HCT116 (cell line): ENCODE measurements around the gene ASCL5. TPM values are rescaled to one million over a fixed set of nuclear protein-coding genes. Genes with fewer than 3 reads are reported as not detected.
A peak's percentile ranks its signal among the peaks of the same experiment; 100 is the strongest.

ENCODE experiments used
- ATAC-seq: fragments of 200-7000 bp; cut with Tn5 transposase; 2 replicates; pipeline ENCODE4 v1.9.1; 2020; ENCODE audit warnings: mild to moderate bottlenecking, moderate library complexity
- BruUV-seq: library from RNA; stranded (reverse); fragments of 400-500 nt; replicated peaks from 2 replicates; lab custom pipeline; 2021; lab: Mats Ljungman, UMichigan
- CTCF ChIA-PET: fragments of 300-600 bp; sonication (Branson Sonifier 250); formaldehyde crosslinking; loops from one replicate; lab custom pipeline; 2021; ENCODE audit warnings: antibody characterized with exemption; lab: Charles Lee
- POLR2A ChIA-PET: fragments of 300-600, 350-600 bp; sonication (Branson Sonifier 250); formaldehyde crosslinking; loops from one replicate; lab custom pipeline; 2021; ENCODE audit warnings: antibody characterized with exemption; lab: Charles Lee
- RAD21 ChIA-PET, 2 experiments: fragments of 300-600 bp; sonication (Branson Sonifier 250); formaldehyde crosslinking; loops; one replicate each; lab custom pipeline; 2023; ENCODE audit warnings: low total read pairs in 2 of 2; ENCODE audit not compliant: uncharacterized antibody in 2 of 2, unreplicated experiment in 2 of 2, low non-redundant PET in 1 of 2; lab: Charles Lee
- DNase-seq: peaks from one replicate; pipeline ENCODE4 v3.0.0-alpha.2; 2010; ENCODE audit warnings: low read depth, low spot score
- H2AFZ ChIP-seq: fragments of 200-600 bp; shearing (Covaris generic), sonication (generic); 2 replicates; pipeline ENCODE4 v1.6.1; 2017; ENCODE audit warnings: low read depth, mixed run types, mixed read lengths, antibody characterized with exemption, low read length; ENCODE audit not compliant: poor library complexity, severe bottlenecking
- H3K27ac ChIP-seq: 2 replicates; pipeline ENCODE4 v1.5.1; 2012; ENCODE audit warnings: low read depth, low read length
- H3K27me3 ChIP-seq: fragments of 200-600 bp; sonication (generic); 2 replicates; pipeline ENCODE4 v1.6.1; 2016; ENCODE audit warnings: mixed run types, low read length, mixed read lengths; ENCODE audit not compliant: insufficient read depth
- H3K36me3 ChIP-seq, 2 experiments: fragments of 200-500 bp in 1 of 2; fragments of 200-600 bp in 1 of 2; sonication (Bioruptor generic) in 1 of 2; sonication (generic) in 1 of 2; 2 replicates each; pipeline versions ENCODE4 v1.5.1 to v1.6.1; 2014 to 2016; ENCODE audit warnings: low read length in 2 of 2, inconsistent platforms in 1 of 2, mixed read lengths in 1 of 2, mixed run types in 1 of 2; ENCODE audit not compliant: insufficient read depth in 2 of 2, control insufficient read depth in 1 of 2
- H3K4me1 ChIP-seq, 2 experiments: fragments of 200-600 bp in 1 of 2; sonication (generic) in 1 of 2; 2 replicates each; pipeline versions ENCODE4 v1.5.1 to v1.6.1; 2012 to 2017; ENCODE audit warnings: low read length in 2 of 2, inconsistent platforms in 1 of 2, mild to moderate bottlenecking in 1 of 2, mixed read lengths in 1 of 2, mixed run types in 1 of 2, moderate library complexity in 1 of 2; ENCODE audit not compliant: insufficient read depth in 2 of 2, control insufficient read depth in 1 of 2
- H3K4me2 ChIP-seq: fragments of 200-600 bp; sonication (generic); 2 replicates; pipeline ENCODE4 v1.6.1; 2017; ENCODE audit warnings: mixed run types, low read length, mixed read lengths
- H3K4me3 ChIP-seq, 2 experiments: fragments of 200-600 bp in 1 of 2; sonication (generic) in 1 of 2; replicated peaks in 1 of 2; 2 replicates each; pipeline ENCODE4 v1.5.1; 2011 to 2016; ENCODE audit warnings: low read length in 2 of 2, control low read depth in 1 of 2, low read depth in 1 of 2, mild to moderate bottlenecking in 1 of 2, mixed read lengths in 1 of 2, mixed run types in 1 of 2
- H3K79me2 ChIP-seq: fragments of 200-600 bp; sonication (generic); 2 replicates; pipeline ENCODE4 v1.6.1; 2017; ENCODE audit warnings: mild to moderate bottlenecking, mixed run types, low read length, moderate library complexity, mixed read lengths; ENCODE audit not compliant: insufficient read depth
- H3K9ac ChIP-seq: fragments of 200-600 bp; sonication (generic); 2 replicates; pipeline ENCODE4 v1.6.1; 2016; ENCODE audit warnings: low read length, mixed read lengths
- H3K9me2 ChIP-seq: fragments of 200-600 bp; sonication (generic), shearing (Covaris generic); 2 replicates; pipeline ENCODE4 v1.6.1; 2017; ENCODE audit warnings: mixed run types, mild to moderate bottlenecking, moderate library complexity; ENCODE audit not compliant: insufficient read depth
- H3K9me3 ChIP-seq, 2 experiments: fragments of 200-500 bp in 1 of 2; fragments of 200-600 bp in 1 of 2; sonication (Bioruptor generic) in 1 of 2; sonication (generic) in 1 of 2; 2 replicates each; pipeline ENCODE4 v1.6.1; 2014 to 2017; ENCODE audit warnings: low read length in 2 of 2, mixed read lengths in 2 of 2, inconsistent platforms in 1 of 2, low read depth in 1 of 2, mild to moderate bottlenecking in 1 of 2, mixed run types in 1 of 2, moderate library complexity in 1 of 2; ENCODE audit not compliant: control insufficient read depth in 1 of 2, insufficient read depth in 1 of 2
- H4K20me1 ChIP-seq: fragments of 200-600 bp; sonication (generic), shearing (Covaris generic); 2 replicates; pipeline ENCODE4 v1.6.1; 2017; ENCODE audit warnings: mixed run types, mild to moderate bottlenecking, moderate library complexity; ENCODE audit not compliant: insufficient read depth
- EZH2phosphoT487 ChIP-seq: fragments of 200-600 bp; IDR thresholded peaks from 2 replicates; pipeline ENCODE4 v1.6.1; 2018; ENCODE audit warnings: antibody characterized with exemption, borderline replicate concordance
- JUND ChIP-seq: IDR thresholded peaks from 2 replicates; pipeline ENCODE4 v1.6.1; 2012
- POLR2AphosphoS5 ChIP-seq: IDR thresholded peaks from 2 replicates; pipeline ENCODE4 v1.6.1; 2011; ENCODE audit warnings: mild to moderate bottlenecking, low read depth, low read length, moderate library complexity
- SRF ChIP-seq: IDR thresholded peaks from 2 replicates; pipeline ENCODE4 v1.6.1; 2012; ENCODE audit warnings: low read depth
- ZBTB33 ChIP-seq: IDR thresholded peaks from 2 replicates; pipeline ENCODE4 v1.6.1; 2011; ENCODE audit warnings: mild to moderate bottlenecking, low read length, moderate library complexity; ENCODE audit not compliant: insufficient replicate concordance; ENCODE audit errors: extremely low read depth
- intact Hi-C: fragments of 100-400 bp; cut with micrococcal nuclease; formaldehyde crosslinking; loops from 2 replicates; pipeline ENCODE4 v1.10.0; 2022
- total RNA-seq: library from RNA; stranded (reverse); gene quantifications from one replicate; pipeline ENCODE4 v1.2.1, GENCODE V29; 2021; ENCODE audit not compliant: unreplicated experiment
- TF ChIP-seq, protein P1 (sequence below): IDR thresholded peaks from 2 replicates; pipeline ENCODE4 v1.6.1; 2012
- TF ChIP-seq, protein P2 (sequence below), 3 experiments: fragments of 200-600 bp in 1 of 3; sonication (generic) in 1 of 3; IDR thresholded peaks in 2 of 3; conservative IDR thresholded peaks in 1 of 3; 2 replicates each; pipeline ENCODE4 v1.5.1; 2012 to 2017; ENCODE audit warnings: low read depth in 2 of 3, low read length in 2 of 3, antibody characterized with exemption in 1 of 3, borderline replicate concordance in 1 of 3, control low read depth in 1 of 3, mild to moderate bottlenecking in 1 of 3, mixed read lengths in 1 of 3, mixed run types in 1 of 3, moderate library complexity in 1 of 3; ENCODE audit not compliant: insufficient read depth in 1 of 3

ASCL5 gene
- total RNA-seq, 1 experiment from 2014 or later: 0.15 TPM

GRCh38 chr1:201069636-201070035 is 57.3 kb downstream of the ASCL5 start:
- BruUV-seq: no TSS peak
- TF ChIP-seq JUND (no peak), POLR2AphosphoS5 (no peak), EZH2phosphoT487 (no peak), ZBTB33 (no peak), SRF (no peak)
- TF ChIP-seq, protein P1, sequence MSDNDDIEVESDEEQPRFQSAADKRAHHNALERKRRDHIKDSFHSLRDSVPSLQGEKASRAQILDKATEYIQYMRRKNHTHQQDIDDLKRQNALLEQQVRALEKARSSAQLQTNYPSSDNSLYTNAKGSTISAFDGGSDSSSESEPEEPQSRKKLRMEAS: no peak
- TF ChIP-seq, protein P2, sequence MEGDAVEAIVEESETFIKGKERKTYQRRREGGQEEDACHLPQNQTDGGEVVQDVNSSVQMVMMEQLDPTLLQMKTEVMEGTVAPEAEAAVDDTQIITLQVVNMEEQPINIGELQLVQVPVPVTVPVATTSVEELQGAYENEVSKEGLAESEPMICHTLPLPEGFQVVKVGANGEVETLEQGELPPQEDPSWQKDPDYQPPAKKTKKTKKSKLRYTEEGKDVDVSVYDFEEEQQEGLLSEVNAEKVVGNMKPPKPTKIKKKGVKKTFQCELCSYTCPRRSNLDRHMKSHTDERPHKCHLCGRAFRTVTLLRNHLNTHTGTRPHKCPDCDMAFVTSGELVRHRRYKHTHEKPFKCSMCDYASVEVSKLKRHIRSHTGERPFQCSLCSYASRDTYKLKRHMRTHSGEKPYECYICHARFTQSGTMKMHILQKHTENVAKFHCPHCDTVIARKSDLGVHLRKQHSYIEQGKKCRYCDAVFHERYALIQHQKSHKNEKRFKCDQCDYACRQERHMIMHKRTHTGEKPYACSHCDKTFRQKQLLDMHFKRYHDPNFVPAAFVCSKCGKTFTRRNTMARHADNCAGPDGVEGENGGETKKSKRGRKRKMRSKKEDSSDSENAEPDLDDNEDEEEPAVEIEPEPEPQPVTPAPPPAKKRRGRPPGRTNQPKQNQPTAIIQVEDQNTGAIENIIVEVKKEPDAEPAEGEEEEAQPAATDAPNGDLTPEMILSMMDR (IDR thresholded peaks at IDR 0.05 in 2 of 3, conservative IDR thresholded peaks at IDR 0.05 in 1 of 3; ENCODE audit: borderline replicate concordance in 1 of 3, insufficient read depth in 1 of 3, low read depth in 2 of 3, low read length in 2 of 3): no peak
- ChIA-PET POLR2A (no interaction called here), CTCF (no interaction called here), RAD21 (no interaction called here)
- H3K4me1 ChIP-seq: peaks cover 0 to 10% of the 10 kb centered on the region in 2 experiments; a peak in 2 of 4 replicates
- no peak overlapping the region for H3K4me2 ChIP-seq
- H3K4me3 ChIP-seq: no peak overlapping the region
- ATAC-seq (peak; percentile 70), DNase-seq (no peak)
- no peak overlapping the region for H3K9ac ChIP-seq
- no peaks in the 10 kb centered on the region; the same call in 1 of the 2 replicates for H3K27me3 ChIP-seq
- no peaks in the 10 kb centered on the region for H3K9me2 ChIP-seq
- H4K20me1 ChIP-seq: no peaks in the 10 kb centered on the region
- H3K36me3 ChIP-seq: no peaks in the 10 kb centered on the region
- no peak overlapping the region for H3K27ac ChIP-seq
- intact Hi-C loops: no loop called here
- no peak overlapping the region for H2AFZ ChIP-seq
- H3K9me3 ChIP-seq: no peaks in the 10 kb centered on the region
- no peaks in the 10 kb centered on the region for H3K79me2 ChIP-seq
